ENCODE data around the gene OPRD1.

The OPRD1 gene

DNA sequence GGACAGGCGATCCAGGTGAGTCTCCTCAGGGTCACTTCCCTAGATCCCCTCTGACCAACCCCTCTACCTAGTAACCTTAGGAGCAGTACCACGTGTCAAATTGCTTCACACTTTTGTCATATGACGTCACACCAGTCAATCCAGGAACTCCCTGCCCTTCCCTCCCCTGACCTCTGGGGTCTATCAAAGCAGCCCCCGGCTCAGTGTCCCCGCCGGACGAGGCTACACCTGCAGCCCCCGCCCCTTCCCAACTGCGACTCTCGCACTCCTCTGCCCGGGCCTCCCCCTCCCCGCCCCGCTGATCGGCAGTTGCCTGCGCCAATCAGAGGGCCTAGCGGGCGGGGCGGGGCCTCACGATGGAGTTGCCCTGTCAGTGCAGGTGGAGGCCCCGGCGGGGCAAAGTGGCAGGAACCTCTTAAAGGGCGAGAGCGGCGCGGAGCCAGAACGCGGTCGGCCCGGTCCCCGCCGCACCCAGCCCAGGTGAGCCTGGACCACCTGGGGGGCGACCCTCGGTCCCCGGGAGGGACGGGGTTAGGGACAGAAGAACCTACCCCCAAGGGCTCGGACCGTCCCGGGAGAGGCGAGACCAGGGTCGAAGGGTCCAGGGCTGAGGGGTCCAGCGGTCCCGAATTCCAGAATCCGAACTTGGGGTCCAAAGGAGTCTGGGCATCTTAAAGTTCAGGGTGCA is 74.9 kb downstream of the OPRD1 start:
- peak; percentile 49 to 75 for DNase-seq

DNA sequence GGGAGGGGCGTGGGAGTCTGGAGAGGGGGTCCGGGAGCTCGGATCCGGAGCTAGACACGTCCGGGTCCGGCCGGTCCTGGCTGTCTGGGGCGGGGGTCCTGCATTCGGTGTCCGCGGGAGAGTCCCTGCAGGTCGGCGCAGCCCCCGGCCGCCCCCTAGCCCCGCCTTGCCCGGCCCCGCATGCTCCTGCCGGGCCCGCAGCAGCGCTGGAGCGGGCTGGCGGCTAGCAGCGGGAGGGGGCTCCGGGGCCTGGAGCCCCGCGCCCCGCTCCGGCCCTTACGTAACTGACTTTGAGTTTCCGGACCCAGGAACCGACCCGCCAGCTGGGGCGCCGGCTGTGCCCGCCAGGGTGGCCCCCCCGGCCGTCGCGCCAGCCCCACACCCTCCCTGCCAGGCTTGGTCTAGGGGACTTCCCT is 75.5 kb downstream of the OPRD1 start:
- peak in 1 of 2 experiments; percentile 13 for DNase-seq

DNA sequence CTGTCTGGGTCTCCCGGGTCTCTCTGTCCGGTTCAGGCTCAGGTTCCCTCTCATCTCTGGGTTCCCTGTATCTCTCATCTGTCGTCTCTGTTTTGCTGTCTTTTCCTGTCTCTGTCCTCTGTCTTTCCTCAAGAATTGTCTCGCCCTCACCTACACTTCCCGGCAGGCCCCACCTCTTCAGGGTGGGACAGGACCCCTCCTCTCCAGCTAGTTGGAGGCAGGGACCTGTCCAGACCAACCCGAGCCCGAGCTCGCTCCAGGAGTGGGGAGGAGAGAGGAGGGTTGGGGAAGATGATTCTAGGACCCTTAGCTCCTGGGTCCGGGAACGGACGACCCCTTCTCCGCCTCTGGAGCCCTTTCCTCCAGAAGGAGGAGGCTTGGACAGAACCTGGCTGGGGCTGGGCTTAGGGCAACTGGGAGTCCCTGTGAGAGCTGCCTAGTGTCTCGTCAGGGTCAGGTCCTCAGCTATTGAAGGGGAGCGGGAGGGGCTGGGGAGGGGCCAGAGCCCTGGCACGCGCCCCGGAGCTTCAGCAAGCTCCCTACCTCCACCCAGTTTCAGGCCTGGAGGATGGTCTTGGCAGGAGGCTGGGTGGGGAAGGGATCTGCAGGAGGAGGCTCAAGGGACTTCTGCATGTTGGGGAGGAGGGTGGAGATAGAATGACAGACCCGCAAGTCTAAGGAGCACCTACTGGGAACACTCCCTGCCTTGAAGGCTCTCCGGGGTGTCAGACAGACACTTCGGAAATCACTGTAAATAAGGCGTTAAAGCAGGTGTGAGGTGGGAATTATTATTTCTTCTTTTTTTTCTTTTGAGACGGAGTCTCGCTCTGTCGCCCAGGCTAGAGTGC is 76.1 kb downstream of the OPRD1 start:
- DNase-seq: no peak

DNA sequence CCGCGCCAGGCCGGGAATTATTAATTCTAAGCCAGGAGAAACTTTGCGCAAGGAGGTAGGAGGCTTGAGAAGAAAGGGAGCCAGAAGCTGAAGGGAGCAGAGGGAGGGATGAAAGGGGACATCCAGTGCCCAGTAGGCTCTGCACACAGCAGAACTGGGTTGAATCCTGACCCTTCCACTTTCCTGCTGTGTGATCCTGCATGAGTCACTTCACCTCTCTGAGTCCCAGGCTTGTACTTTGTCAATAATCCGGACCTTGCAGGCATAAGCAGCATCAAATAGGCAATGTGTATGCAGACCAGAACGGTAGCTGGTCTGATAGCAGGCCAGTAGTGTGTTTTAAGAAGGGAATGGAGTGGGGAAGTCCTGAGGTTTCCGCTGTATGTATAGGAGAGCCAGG is 76.9 kb downstream of the OPRD1 start:
- DNase-seq: no peak

DNA sequence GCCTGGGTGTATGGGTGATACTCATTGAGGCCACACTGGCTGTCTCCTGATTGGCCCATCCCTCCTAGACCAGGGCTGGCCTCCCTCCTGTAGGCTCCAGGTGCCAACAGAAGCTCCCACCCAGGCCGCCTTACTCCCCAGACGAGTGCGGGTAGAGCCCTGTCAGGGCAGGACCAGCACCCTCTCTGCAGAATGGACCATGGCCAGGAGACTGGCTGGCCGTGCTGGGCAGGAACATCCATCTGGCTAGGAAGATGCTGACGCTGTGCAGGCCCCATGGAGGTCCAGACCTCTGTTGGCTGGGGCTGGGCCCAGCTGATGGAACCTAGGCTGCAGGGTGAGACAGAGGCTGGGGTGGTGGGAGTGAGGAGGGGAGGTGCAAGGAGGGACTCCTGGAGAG is 77.4 kb downstream of the OPRD1 start:
- DNase-seq: no peak

DNA sequence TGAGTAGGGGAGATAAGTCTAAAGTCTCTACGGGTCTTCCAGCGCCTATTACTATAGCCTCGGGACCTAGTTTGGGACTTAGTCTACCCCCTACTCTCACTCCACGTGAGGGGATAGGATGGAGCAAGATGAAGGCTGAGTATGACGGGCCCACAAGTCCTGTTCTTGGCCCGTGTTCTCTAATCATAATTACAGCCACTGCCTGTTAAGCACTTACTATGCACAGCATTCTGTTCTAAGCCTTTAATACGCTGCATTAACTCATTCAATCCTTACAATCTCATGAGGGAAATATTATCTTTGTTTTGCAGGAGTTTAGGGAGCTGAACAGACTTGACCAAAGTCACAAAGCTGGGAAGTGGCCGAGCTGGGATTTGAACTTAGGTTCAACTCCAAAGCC is 78.5 kb downstream of the OPRD1 start:
- no peak for DNase-seq

DNA sequence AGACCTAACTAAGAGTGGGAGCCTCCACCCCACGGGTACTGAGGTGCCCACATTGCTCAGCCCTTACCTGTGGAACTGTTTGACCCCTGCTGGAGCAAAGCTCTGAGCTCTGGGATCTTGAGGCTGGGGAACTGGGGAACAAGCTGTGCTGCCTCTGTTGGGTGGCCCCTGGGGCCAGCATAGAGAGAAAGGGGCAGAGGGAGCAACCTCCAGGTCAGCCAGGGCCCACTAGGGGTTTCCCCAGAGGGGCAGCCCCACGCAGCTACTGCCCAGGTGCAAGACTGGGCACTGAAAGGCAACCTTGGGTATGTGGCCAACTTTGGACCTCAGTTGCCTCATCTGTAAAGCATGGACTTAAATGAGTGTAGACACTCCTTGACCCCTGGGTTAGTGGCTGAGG is 78.9 kb downstream of the OPRD1 start:
- DNase-seq: no peak

DNA sequence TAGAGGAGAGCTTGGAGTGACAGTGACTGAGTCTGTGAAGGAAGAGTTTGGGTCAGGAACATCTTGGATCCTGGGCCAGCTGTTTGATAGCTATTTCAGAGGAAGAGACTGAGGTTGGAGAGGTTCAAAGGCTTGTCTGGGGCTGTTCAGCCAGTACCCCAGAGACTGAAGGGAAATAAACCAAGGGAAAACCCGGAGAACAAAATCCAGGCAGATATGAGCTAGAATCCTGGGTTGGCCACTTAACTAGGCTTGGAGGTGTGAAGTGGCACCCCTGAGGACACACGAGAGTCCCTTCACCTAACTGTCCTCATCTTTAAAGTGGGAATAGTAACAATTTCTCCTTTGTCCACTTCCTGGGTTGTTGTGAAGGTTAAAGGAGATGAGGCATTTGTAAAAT is 79.3 kb downstream of the OPRD1 start:
- no peak for DNase-seq

DNA sequence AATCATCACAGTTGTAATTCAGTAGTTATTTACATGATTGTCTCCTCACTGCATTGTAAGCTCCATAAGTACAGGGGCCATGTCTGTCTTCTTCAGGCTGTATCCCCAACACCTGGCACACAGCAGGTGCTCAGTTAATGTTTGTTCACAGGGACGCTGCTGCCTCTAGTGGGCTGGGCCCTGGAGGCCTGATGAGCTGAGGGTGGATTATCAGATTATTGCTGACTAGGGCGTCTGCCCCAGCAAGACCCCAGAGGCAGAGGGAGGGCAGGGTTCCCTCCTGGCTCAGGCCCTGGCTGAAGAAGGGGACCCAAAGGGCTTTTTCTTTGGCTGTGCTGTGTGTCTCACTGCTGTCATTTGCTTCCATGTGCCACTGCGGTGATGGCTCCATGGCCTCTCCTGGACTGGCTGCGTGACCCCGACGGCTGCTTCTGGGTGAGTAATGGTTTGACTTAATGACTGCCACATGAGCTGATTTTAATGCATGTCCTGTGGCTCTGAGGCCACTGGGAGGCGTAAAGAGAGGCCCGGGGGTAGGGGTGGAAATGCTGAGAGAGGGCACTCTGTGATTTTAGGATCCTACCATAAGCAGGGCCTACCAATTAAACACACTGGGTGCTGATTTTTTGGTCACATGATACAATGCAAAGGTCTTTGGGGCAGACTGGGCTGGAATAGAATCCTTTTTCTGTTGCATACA is 81.6 kb downstream of the OPRD1 start:
- peak; percentile 6 to 22 for DNase-seq

DNA sequence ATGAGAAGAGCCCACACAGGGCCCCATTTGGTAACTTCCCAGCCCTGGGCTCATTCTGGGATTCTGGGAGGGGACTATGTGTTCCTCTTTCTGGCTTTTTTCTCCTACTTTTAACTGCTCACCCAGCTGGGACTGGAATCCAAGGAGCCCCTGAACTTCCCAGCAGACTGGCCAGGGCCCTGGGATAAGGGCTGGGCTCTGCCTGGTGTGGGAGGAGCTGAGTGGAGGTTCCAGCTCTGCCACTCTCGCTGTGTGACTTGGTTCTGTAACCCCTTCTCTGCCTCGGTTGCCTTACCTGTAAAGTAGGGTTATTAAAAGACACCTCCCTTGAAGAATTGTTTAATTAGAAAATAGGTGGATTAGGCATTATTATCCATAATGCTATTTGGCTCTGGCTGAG is 82.8 kb downstream of the OPRD1 start:
- no peak for DNase-seq

DNA sequence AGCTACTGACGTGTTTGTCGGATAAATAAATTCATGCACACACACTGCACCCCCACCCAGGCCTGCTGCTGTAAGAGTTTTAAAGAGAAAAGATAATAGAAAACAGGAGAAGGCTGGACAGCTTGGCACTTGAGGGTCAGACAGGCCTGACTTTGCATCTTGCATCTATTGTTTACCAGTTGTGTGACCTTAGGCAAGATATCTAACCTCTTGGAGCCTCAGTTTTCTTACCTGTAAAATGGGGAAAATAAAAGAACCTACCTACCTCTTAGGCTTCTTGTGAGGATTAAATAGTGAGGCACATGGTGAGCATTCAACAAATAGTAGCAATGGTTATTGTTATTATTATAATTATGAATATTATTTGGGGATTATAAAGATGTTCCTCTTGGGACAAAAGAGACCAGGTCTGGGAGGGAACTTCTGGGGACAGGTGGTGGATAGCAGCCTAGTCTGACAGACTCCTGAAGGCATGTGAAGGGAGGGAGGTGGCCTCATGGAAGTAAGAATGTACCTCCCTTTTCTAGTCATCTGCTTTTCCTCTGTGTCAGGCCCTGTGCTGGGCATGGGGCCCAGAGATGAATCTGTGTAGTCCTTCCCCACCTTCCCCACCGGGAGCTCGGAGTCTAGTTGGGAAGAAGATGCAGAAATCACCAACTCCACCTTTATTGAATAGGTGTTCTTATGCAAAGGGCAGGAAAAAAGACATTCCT is 84.1 kb downstream of the OPRD1 start:
- no peak for DNase-seq

DNA sequence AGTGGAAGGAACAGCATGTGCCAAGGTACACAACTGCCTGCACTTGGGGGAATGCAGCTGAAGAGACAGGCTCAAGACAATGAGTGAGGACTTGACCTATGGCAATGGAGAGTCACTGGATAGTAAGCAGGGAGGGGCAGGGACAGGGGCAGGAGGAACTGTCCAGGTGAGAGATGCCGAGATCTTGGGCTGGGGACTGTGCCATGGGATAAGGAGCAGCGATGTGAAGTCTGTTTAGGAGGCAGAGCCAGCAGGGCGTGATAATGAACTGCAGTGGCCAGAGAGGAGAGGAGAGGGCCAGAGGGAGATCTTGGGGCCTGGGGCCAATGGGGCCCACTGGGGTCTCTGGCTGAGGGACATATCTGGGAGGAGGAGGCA is 84.6 kb downstream of the OPRD1 start:
- DNase-seq: no peak

DNA sequence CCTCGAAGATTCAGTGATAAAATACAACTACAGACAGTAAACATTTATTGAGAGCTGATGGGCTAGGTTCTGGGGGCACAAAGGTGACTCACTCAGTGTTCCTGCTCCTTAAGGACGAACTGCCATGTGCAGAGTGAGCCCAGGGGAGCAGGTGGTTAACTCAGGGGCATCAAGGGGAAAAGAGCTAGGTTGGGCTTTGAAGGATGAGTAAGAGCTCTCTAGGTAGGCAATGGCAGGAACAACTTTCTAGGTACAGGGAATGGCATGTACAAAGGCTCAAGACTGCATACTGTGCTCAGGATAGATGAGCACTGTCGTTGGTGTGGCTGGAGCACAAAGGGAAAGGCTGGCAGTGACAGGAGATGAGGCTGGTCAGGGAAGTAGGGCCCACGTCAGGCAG is 85.8 kb downstream of the OPRD1 start:
- no peak for DNase-seq

DNA sequence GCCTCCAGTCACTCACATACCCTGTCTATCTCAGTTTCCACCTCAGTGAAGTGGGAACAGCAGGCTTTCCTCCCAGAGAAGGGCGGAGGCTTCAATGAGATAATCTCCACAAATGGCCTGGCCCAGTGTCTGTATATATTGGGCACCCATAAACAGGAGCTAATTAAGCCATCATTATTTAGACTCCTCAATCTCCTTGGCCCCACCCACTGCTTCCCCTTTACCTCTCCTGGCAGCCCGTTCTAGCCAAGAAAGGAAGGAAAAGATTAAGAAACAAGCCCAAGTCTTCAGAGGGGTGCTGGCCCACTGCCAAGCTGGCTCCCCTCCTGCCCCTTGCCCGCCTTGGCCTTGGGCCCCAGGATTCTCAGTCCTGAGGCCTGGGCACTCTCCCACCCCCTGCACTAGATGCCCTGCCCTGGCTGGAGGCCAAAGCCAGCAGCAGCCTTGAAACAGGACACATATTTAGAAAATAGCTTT is 86.5 kb downstream of the OPRD1 start:
- peak; percentile 8 to 30 for DNase-seq

DNA sequence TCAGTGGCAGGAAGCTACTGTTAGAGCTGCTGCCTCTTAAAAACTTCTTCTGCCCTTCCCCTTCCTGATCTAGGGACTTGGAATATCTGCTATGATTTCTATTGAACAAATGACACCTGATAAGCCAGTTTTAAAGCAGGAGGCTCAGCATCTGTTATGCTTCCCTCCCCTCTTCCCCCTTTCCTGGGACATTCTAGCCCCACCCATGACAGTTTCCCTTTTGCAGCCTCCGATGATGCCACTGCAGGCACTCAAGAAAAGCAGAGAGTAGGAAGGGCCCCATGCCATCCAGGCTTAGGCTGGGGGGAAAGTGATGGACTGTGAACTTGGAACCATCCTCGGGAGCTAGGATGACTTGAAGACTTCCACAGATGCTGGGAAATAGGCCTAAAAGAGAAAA is 87.3 kb downstream of the OPRD1 start:
- DNase-seq: peak; percentile 47 to 56

DNA sequence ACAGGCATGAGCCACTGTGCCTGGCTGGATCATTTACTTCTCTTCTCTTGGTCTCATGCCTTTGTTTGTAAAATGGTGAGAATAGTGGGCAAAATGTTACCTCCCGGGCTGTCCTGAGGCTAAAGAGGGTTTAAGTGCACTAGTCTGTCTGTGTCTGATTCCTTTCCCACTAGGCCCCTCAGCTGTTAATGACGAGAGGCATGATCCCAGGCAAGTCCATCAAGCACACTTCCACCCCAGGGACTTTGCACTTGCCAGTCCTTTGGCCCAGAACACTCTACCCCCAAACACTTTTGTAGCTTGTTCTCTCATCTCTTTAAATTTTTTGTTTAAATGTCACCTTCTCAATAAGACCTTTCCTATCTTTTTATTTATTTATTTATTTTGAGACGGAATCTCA is 88.6 kb downstream of the OPRD1 start:
- no peak for DNase-seq

DNA sequence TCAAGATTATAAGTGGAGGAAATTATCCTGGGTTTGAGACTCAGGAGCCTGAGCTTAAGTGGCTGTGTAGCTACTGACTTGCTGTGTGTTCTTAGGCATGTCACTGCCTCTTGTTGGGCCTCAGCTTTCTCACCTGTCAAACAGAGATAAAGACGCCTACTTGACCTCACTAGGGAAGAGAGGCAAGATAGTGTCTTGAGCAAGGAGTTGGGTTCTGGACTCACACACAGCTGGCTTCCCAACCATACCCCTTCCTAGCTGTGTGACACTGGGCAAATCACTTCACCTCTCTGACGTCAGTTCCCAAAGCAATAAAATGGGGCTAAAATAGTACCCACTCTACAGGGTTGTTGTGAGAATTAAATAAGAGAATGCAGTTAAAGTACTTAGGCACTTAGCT is 90.8 kb downstream of the OPRD1 start:
- DNase-seq: no peak

DNA sequence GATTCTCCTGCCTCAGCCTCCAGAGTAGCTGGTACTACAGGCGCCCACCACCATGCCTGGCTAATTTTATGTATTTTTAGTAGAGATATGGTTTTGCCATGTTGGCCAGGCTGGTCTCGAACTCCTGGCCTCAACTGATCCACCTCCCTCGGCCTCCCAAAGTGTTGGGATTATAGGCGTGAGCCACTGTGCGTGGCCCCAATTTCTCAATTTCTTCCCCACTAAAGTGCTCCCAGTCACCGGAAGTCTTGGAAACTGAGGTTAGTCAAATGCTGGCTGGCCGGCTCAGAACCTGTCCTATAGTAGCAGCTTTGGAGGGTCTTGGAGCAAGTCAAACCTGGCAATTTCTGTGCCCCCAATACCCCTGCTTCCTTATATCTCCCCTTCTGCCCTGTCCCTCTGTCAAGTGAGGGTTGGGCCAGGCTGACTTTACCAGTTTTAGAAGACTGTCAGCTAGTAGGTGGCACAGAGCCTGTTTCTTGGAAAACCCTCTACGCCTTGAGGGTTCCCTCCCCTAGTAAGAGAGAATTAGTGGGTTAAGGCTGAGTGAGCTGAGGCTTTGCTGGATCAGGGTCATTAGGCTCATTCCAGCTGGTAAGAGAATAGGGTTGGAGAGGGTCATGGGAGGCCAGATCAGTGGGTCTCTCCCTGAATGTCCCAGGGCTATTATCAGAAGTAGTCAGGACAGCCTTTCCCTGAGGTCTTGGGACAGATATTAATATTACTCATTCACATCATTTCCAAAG is 94.1 kb downstream of the OPRD1 start:
- no peak for DNase-seq

DNA sequence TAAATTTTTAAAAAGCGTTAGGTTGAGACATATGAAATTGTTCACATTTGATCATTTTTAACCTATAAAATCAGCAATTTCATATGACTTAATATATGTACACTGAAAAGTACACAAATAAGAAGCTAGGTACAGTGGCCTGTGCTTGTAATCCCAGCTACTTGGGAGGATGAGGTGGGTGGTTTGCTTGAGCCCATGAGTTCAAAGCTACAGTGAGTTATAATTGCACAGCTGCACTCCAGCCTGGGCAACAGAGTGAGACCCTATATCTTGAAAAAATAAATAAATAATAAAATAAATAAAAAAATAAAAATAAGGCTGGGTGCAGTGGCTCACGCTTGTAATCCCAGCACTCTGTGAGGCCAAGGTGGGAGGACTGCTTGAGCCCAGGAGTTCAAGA is 97.2 kb downstream of the OPRD1 start:
- no peak for DNase-seq

DNA sequence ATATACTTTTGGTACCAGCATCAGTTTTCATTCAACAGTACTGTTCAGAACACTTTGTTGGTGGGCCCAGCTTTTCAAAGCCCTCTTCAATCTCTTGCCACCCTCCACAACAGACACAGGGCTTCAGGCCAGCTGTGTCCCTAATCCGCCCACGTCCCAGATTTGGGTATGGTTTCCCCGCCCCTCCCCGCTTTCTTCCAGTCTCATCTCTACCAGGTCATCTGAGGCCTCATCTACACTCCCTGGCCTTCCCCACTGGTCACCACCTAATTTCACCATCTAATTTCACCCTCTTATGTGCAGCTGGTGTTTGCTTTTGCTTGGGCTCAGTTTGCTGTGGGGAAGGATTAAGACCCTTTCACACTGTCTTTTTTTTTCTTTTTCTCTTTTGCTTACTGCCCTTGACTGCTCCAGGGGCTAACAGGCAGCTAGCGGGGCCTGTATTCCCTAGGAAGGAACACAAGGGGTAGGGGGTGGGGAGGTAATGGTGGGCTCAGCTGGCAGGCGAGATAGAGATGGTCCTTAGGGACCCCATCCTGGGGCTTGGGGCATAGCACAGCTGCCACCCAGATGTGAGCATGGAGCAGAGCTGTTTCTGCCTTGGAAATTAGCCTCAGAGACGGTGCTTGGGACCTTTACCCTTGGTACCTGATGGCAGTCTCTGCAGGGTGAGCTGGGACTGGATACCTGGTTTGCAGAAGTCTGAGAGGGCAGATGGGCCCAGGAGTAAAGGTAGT is 98.6 kb downstream of the OPRD1 start:
- peak; percentile 50 to 54 for DNase-seq

DNA sequence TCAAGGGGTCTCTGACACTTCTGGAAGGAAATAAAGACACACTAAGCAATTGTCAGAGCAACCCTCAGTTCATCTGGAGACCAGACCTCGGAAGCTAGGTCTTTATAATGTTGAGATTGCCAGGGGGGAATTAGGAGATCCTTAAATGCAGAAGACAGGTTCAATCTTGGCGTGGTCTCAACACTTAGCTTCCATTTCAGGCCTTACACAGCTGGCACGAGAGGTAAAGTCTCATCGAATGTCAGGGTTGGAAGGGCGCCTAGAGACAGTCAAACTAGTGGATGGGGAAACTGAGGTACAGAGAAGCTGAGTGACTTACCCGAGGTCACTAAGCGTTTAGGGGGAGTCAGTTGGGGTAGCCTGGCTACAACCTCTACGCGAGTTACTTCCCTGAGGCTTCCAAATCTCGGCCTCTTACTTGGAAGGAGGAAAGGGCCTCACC is 101.8 kb downstream of the OPRD1 start:
- DNase-seq: no peak

Data from NCI-H524 (cell line).